Thyroid gland (tissue), 4 donors: Measurements from ENCODE around the gene FAM3A.

Source experiments
- CTCF ChIP-seq, 6 experiments: fragments of 200-600 bp in 3 of 6; fragments of 450-650 bp in 3 of 6; sonication (generic) in 3 of 6; IDR thresholded peaks; one replicate each; pipeline ENCODE4 v1.5.1; 2016 to 2019; ENCODE audit warnings: antibody characterized with exemption in 6 of 6, mild to moderate bottlenecking in 2 of 6, inconsistent platforms in 1 of 6, moderate library complexity in 1 of 6
- POLR2A ChIP-seq, 2 donors: fragments of 450-650 bp; IDR thresholded peaks; one replicate each; pipeline ENCODE4 v1.6.1; 2017; ENCODE audit warnings: antibody characterized with exemption in 2 of 2, mild to moderate bottlenecking in 2 of 2, moderate library complexity in 1 of 2

GRCh38 chrX:154484255-154485149 lies 31.5 kb downstream of the FAM3A start:
- TF ChIP-seq CTCF (IDR thresholded peaks at IDR 0.05) (no peak), POLR2A (IDR thresholded peaks at IDR 0.05) (no peak)
